ENCODE measurements around the gene AP4E1. TPM values are rescaled to one million over a fixed set of nuclear protein-coding genes. Genes with fewer than 3 reads are reported as not detected.
"Not testable (repeated sequence)": the region's sequence is repeated elsewhere in the genome, so short reads cannot be mapped to it uniquely, and the experiment has no call there.

The AP4E1 gene
- total RNA-seq, 8 experiments from 2014 or later = 4.2 to 16.0 (median 8.9) TPM

GRCh38 chr15:50925281-50925680 lies 16.8 kb downstream of the AP4E1 start:
- Histone ChIP-seq H3K4me1 (replicated peaks in 1 of 2) (no peaks in the 10 kb centered on the region), H3K27ac (no peak overlapping the region), H3K4me3 (no peak overlapping the region)
- ATAC-seq (replicated peaks in 6 of 8) = no peak
- WGBS, 10 experiments = 71 to 100% (median 100%) methylated on average over 1 of the region's 1 CpG; no CpG with 5 or more reads in 4 of the 10 experiments
- in situ Hi-C loops (cut with MboI; ENCODE audit: low pct_unique_long_range_greater_than_20kb in 2 of 9, low sequenced_read_pairs in 9 of 9, unreplicated experiment in 9 of 9) = no loop called here

- 80 to 100% (median 100%) methylated on average over 1 of the region's 1 CpG; no CpG with 5 or more reads in 3 of the 10 experiments for WGBS, 10 experiments
- in situ Hi-C loops (cut with MboI; ENCODE audit: low pct_unique_long_range_greater_than_20kb in 2 of 9, low sequenced_read_pairs in 9 of 9, unreplicated experiment in 9 of 9) = no loop called here
These were observed 20.6 kb downstream of the AP4E1 start for GRCh38 chr15:50929062-50929461.

GRCh38 chr15:50930792-50931191 lies 22.3 kb downstream of the AP4E1 start:
- H3K27ac ChIP-seq = no peak overlapping the region
- no peaks in the 10 kb centered on the region for H3K4me1 ChIP-seq (replicated peaks in 1 of 2)
- no peak overlapping the region for H3K4me3 ChIP-seq
- no peak for ATAC-seq (replicated peaks in 6 of 8)
- WGBS, 10 experiments = 80 to 100% (median 100%) methylated on average over 1 of the region's 1 CpG; no CpG with 5 or more reads in 1 of the 10 experiments
- in situ Hi-C loops (cut with MboI; ENCODE audit: low pct_unique_long_range_greater_than_20kb in 2 of 9, low sequenced_read_pairs in 9 of 9, unreplicated experiment in 9 of 9) = no loop called here

More at GRCh38 chr15:50929062-50929461, 20.6 kb downstream of the AP4E1 start:
- Histone ChIP-seq H3K27ac (no peak overlapping the region), H3K4me3 (no peak overlapping the region), H3K4me1 (replicated peaks in 1 of 2) (no peaks in the 10 kb centered on the region)
- no peak for ATAC-seq (replicated peaks in 6 of 8)

GRCh38 chr15:50933341-50933740 lies 24.9 kb downstream of the AP4E1 start:
- 50 to 100% (median 100%) methylated on average over 1 of the region's 1 CpG; no CpG with 5 or more reads in 2 of the 10 experiments for WGBS, 10 experiments
- H3K4me3 ChIP-seq = no peak overlapping the region
- no peak for ATAC-seq (replicated peaks in 6 of 8)
- H3K4me1 ChIP-seq (replicated peaks in 1 of 2) = no peaks in the 10 kb centered on the region
- no peak overlapping the region for H3K27ac ChIP-seq
- in situ Hi-C loops (cut with MboI; ENCODE audit: low pct_unique_long_range_greater_than_20kb in 2 of 9, low sequenced_read_pairs in 9 of 9, unreplicated experiment in 9 of 9) = no loop called here

- 100% methylated on average over 1 to 4 of the region's 4 CpGs; no CpG with 5 or more reads in 6 of the 10 experiments for WGBS, 10 experiments
- no peak overlapping the region for H3K4me3 ChIP-seq
- in situ Hi-C loops (cut with MboI; ENCODE audit: low pct_unique_long_range_greater_than_20kb in 2 of 9, low sequenced_read_pairs in 9 of 9, unreplicated experiment in 9 of 9) = no loop called here
- no peak for ATAC-seq (replicated peaks in 6 of 8)
- no peak overlapping the region for H3K27ac ChIP-seq
- H3K4me1 ChIP-seq (replicated peaks in 1 of 2) = no peaks in the 10 kb centered on the region
These were observed 30.0 kb downstream of the AP4E1 start for GRCh38 chr15:50938525-50938924.

GRCh38 chr15:50939911-50940310 lies 31.4 kb downstream of the AP4E1 start:
- no peak overlapping the region for H3K4me3 ChIP-seq
- H3K4me1 ChIP-seq (replicated peaks in 1 of 2) = no peaks in the 10 kb centered on the region
- WGBS, 10 experiments = 71 to 100% (median 91%) methylated on average over 1 to 2 of the region's 2 CpGs
- no peak overlapping the region for H3K27ac ChIP-seq
- in situ Hi-C loops (cut with MboI; ENCODE audit: low pct_unique_long_range_greater_than_20kb in 2 of 9, low sequenced_read_pairs in 9 of 9, unreplicated experiment in 9 of 9) = no loop called here
- ATAC-seq (replicated peaks in 6 of 8) = no peak

- H3K4me3 ChIP-seq = no peak overlapping the region
- no peak for ATAC-seq (replicated peaks in 6 of 8)
- WGBS, 10 experiments = 83 to 100% (median 93%) methylated on average over 1 to 2 of the region's 2 CpGs
- H3K27ac ChIP-seq = no peak overlapping the region
- in situ Hi-C loops (cut with MboI; ENCODE audit: low pct_unique_long_range_greater_than_20kb in 2 of 9, low sequenced_read_pairs in 9 of 9, unreplicated experiment in 9 of 9) = no loop called here
- H3K4me1 ChIP-seq (replicated peaks in 1 of 2) = no peaks in the 10 kb centered on the region
These were observed 32.0 kb downstream of the AP4E1 start for GRCh38 chr15:50940506-50940905.

- in situ Hi-C loops (cut with MboI; ENCODE audit: low pct_unique_long_range_greater_than_20kb in 2 of 9, low sequenced_read_pairs in 9 of 9, unreplicated experiment in 9 of 9) = no loop called here
These were observed 35.2 kb downstream of the AP4E1 start for GRCh38 chr15:50943638-50944037.

GRCh38 chr15:50944672-50945071 lies 36.2 kb downstream of the AP4E1 start:
- ATAC-seq (replicated peaks in 6 of 8) = no peak
- Histone ChIP-seq H3K4me1 (replicated peaks in 1 of 2) (no peaks in the 10 kb centered on the region), H3K4me3 (no peak overlapping the region), H3K27ac (no peak overlapping the region)
- 80 to 100% (median 98%) methylated on average over 1 to 3 of the region's 3 CpGs; no CpG with 5 or more reads in 2 of the 10 experiments for WGBS, 10 experiments
- in situ Hi-C loops (cut with MboI; ENCODE audit: low pct_unique_long_range_greater_than_20kb in 2 of 9, low sequenced_read_pairs in 9 of 9, unreplicated experiment in 9 of 9) = no loop called here

More at GRCh38 chr15:50943638-50944037, 35.2 kb downstream of the AP4E1 start:
- no peak overlapping the region for H3K4me3 ChIP-seq
- no peak overlapping the region for H3K27ac ChIP-seq
- H3K4me1 ChIP-seq (replicated peaks in 1 of 2) = no peaks in the 10 kb centered on the region
- no peak for ATAC-seq (replicated peaks in 6 of 8)

- H3K4me3 ChIP-seq = no peak overlapping the region
- no peaks in the 10 kb centered on the region for H3K4me1 ChIP-seq (replicated peaks in 1 of 2)
- ATAC-seq (replicated peaks in 6 of 8) = no peak
- in situ Hi-C loops (cut with MboI; ENCODE audit: low pct_unique_long_range_greater_than_20kb in 2 of 9, low sequenced_read_pairs in 9 of 9, unreplicated experiment in 9 of 9) = no loop called here
- 40 to 93% (median 70%) methylated on average over 2 to 3 of the region's 3 CpGs; no CpG with 5 or more reads in 3 of the 10 experiments for WGBS, 10 experiments
- H3K27ac ChIP-seq = no peak overlapping the region
These were observed 37.2 kb downstream of the AP4E1 start for GRCh38 chr15:50945725-50946124.

GRCh38 chr15:50950745-50951144 lies 42.3 kb downstream of the AP4E1 start:
- in situ Hi-C loops (cut with MboI; ENCODE audit: low pct_unique_long_range_greater_than_20kb in 2 of 9, low sequenced_read_pairs in 9 of 9, unreplicated experiment in 9 of 9); H3K4me3 ChIP-seq; H3K4me1 ChIP-seq (replicated peaks in 1 of 2); ATAC-seq (replicated peaks in 6 of 8); H3K27ac ChIP-seq: not testable (repeated sequence)
- whole genome bisulfite sequencing, 10 experiments = 83 to 100% (median 100%) methylated on average over 1 to 3 of the region's 3 CpGs; no CpG with 5 or more reads in 4 of the 10 experiments

GRCh38 chr15:50953302-50953701 lies 44.8 kb downstream of the AP4E1 start:
- in situ Hi-C loops (cut with MboI; ENCODE audit: low pct_unique_long_range_greater_than_20kb in 2 of 9, low sequenced_read_pairs in 9 of 9, unreplicated experiment in 9 of 9) = no loop called here
- H3K4me1 ChIP-seq (replicated peaks in 1 of 2) = no peaks in the 10 kb centered on the region
- no peak overlapping the region for H3K27ac ChIP-seq
- 75 to 100% (median 89%) methylated on average over 1 to 2 of the region's 2 CpGs; no CpG with 5 or more reads in 1 of the 10 experiments for WGBS, 10 experiments
- H3K4me3 ChIP-seq = no peak overlapping the region
- peak in 2 of 8 experiments; percentile 35 to 41 for ATAC-seq (replicated peaks in 6 of 8)

GRCh38 chr15:50954837-50955236 lies 46.4 kb downstream of the AP4E1 start:
- H3K4me3 ChIP-seq; in situ Hi-C loops (cut with MboI; ENCODE audit: low pct_unique_long_range_greater_than_20kb in 2 of 9, low sequenced_read_pairs in 9 of 9, unreplicated experiment in 9 of 9); H3K27ac ChIP-seq; H3K4me1 ChIP-seq (replicated peaks in 1 of 2); ATAC-seq (replicated peaks in 6 of 8): not testable (repeated sequence)
- no CpG with 5 or more reads among the region's 6 CpGs for WGBS, 10 experiments

- ATAC-seq (replicated peaks in 6 of 8) = no peak
- H3K4me3 ChIP-seq = no peak overlapping the region
- no peak overlapping the region for H3K27ac ChIP-seq
- in situ Hi-C loops (cut with MboI; ENCODE audit: low pct_unique_long_range_greater_than_20kb in 2 of 9, low sequenced_read_pairs in 9 of 9, unreplicated experiment in 9 of 9) = no loop called here
- no peaks in the 10 kb centered on the region for H3K4me1 ChIP-seq (replicated peaks in 1 of 2)
These were observed 51.2 kb downstream of the AP4E1 start for GRCh38 chr15:50959717-50960116.

Measured in motor neuron (in vitro differentiated cells).